Myocyte (in vitro differentiated cells): ENCODE measurements around the gene AGXT. TPM values are rescaled to one million over a fixed set of nuclear protein-coding genes. Genes with fewer than 3 reads are reported as not detected.

Source experiments
- DNase-seq: peaks from one replicate; pipeline ENCODE4 v3.0.0-alpha.2; 2012; ENCODE audit warnings: low read depth
- total RNA-seq: library from RNA; depleted of rRNA; stranded (reverse); fragments of >200 nt; gene quantifications from 2 replicates; pipeline ENCODE4 v1.2.3, GENCODE V29; 2014

The AGXT gene
- total RNA-seq, 1 donor from 2014 or later, result not detected

DNA sequence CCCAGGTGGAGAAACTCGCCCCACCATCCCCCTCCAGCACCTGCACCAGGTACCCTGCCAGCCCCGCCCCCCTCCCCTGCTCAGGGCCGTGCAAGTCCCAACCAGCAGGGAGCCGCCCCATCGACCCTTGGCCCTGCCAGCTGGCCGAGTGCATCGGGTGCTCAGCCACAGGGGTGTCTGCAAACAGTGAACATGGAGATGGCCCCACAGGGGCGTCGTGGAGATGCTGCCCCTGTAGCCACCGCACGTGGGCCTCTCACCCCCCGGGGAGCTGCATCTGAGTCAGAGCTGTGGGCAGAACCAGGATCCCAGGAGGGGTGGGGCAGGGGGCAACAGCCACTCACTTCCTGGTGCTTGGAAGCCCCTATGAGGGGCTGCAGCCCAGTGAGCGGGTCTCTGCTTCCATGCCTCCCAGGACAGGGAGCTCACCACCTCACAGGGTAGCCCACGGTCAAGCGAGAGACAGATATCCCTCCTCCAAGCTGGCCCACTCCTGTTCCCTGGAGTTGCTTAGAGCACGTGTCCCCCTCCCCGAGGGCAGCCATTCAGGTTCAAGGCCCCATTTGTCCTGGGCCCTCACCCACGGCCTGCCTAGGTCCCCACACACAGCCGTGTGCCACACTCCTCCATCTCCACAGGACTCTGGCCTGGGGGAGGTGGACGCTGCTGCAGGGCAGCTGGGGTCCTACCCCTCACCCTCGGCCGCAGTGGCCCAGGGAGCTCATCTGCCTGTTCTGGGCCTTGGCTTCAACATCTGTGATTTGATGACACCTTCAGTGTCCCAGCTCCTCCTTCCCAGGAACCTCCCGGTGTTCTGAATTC is 28.5 kb downstream of the AGXT start:
- DNase-seq, result no peak

DNA sequence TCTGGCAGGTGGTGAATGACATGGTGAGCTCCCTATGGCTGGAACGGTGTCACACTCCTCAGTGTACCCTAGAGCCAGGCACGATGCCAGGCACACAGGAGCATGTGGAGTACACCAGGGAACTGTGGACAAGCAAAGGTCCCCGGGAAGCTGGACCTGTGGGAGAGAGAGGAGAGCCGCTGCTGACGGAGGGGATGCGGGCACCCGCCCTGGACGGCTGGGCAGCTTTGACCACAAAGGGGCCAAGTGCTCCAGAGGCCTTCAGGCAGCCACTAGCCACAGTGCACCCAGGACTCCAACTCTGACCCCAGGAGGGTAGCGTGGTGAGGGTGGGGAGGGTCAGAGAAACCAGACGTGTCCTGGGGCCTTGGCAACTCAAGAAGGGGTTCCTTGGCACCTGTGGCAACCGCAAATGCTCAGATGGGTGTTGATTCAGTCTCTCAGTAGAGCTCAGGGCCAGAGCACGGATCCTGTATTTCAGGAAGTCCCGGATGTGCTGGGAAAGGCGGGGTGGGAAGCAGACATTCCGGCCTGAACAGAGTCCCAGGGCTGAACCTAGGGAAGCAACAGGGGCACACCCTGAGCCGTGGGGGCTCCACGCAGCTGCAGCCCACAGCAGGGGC is 29.6 kb downstream of the AGXT start:
- peak; percentile 59 for DNase-seq

DNA sequence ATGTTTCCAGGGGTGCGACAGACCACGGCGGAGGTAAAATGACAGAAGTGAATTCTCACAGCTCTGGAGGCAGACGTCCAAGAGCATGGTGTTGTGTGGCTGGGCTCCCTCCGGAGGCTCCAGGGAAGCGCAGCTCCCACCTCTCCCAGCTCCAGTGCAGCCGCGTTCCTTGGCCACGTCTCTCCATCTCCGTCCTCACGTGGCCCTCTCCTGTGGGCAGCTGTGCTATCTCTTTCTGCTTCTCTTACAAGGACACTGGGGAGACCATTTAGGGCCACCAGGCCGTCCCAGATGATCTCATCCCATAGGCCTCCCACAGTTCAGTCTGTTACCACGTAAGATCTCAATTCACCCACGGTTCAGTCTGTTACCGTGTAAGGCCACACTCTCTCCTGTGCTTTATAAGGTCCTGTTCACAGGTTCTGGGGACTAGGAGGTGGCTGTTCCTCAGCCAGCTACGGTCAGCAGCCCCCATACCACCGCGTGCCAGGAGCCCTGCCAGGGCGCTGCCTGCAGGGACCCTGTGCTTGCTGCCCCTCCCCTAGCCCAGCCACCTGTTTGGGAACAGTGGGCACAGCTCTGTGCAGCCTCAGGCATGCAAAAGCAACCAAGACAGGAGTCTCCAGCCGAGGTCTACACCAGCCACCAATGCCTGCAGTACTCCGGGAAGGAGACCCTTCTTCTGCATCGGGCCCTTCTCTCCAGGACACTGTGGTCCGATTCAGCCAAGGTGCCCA is 30.3 kb downstream of the AGXT start:
- peak; percentile 55 for DNase-seq

DNA sequence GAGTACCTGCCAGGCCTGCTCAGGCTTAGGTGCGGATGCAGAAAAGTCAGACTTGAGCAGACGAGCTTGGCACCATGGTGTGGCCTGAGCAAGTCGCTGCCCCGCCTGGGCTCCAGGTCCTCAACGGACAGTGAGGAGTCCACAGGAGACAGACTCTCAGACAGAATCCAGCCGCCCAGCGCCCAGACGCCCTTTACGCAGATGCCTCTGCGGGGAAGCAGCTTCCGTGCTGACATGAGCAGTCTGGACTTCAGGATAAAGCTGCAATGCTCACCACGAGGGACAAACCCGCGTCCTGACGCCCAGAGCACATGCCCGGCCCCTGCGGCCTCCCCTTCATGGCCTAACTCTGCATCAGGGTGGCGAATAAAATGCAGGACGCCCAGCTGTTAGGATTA is 30.8 kb downstream of the AGXT start:
- no peak for DNase-seq

DNA sequence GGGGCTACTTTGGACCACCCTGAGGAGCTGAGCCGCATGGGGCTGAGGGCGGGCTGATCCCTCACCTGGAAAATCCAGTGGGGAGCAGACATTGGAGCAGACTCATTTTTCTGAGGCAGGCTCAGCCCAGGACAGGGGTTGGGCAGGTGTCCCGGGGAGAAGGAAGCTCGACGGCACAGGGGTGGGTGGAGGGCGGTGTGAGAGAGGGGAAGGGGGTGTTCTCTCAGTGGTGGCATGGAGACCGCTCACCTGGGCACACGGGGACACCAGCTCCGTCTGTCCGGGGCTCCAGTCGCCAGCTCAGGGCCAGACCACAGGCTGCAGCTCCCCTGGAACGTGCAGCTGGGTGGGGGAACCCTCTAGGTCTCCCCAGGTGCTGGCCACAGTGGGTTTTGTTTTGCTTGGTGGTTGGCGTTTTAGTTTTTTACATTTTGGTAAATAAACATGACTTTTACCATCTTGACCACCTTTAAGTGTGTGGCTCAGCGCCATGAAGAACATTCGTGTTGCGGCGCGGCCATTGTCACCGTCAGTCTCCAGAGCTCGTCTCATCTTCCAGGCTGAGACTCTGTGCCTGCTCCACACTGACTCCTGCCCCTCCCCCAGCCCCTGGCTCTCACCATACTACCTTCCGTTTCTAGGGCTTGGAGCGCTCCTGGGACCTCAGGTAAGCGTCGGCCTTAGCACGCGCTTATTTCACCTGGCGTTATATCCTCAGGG is 31.7 kb downstream of the AGXT start:
- DNase-seq, result no peak

DNA sequence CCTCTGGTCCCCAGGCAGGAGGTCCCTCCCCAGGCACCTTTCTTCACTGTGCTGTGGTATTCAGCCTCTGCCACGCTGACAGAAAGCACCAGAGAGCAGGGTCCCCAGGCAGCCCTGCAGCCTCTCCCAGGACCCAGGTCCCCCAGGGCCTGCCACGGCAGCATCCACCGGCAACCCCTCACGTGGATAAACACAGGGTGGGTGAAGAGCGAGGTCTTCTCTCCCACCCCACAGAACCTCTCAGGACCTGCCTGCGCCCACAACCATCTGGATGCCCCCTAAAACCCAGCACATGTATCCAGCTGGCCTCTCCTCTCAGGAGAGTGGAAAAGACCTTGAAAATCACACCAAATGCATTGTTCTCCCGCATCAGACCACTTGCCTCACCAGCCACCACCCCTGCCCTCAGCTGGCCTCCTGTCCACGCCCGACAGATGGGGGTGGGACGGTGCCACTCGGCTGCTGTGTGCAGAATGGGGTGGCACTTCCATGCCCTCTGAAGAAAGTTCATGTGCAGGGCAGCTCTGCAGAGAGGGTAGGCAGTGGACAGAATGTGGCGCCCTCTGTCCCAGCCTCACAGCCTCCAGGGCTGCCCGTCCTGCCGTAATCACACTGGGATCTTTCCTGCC is 33.5 kb downstream of the AGXT start:
- DNase-seq, result no peak

DNA sequence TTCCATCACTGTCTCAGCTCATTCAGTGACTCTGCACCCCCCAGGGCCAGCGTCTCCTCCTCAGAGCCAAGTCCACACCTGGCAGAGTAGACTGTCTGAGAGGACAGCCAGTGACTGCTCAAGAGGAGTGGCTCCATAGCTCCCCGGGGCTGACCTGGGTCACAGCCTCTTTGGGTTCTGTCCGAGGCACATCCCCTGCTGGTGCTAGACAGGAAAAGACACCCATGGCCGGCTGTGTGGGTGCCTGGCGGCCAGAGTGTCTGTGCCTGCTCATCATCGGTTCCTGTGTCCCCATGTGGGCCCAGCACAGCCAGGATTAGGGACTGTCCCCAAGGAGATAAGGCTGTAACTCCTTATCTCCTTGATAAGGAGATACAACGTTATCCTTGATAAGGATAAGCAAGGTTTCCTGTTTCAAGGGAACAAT is 34.0 kb downstream of the AGXT start:
- DNase-seq, result no peak

DNA sequence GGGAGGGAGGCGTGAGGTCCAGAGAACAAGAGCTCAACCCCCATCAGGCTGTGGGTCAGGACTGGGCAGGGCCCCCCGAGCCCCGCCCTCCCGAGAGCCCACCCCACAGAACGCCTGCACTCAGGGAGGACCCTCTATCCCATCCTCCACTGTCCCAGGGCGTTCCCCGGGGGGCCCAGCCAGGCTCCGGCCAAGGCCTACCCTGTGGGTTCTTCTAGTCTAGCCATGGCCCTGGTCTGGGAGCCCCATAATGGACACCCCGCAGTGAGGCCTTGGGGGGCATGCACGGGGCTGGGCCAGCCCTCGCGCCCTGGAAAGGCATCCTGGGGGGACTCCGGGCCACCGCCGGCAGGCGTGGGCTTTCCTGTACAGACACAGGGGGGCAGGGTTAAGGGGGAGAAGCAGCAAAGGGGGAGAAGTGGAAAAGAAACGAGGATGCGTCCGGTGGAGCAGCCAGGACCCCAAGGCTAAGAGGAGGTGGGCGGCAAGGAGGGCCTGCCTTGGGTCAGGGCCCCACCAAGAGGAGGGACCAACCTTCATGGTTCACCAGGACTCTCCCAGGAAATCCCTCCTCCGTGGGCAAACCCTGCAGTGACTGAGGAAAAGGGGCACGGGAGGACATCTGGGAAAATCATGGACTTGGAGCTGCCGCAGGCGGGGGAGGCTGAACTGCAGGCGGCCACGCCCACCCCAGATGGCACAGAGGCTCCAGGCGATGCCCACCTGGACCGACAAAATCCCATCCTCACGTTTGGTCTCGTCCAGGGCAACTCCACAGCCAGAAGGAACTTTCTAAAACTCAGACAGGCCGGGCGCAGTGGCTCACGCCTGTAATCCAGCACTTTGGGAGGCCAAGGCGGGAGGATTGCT is 34.8 kb downstream of the AGXT start:
- DNase-seq, result no peak

DNA sequence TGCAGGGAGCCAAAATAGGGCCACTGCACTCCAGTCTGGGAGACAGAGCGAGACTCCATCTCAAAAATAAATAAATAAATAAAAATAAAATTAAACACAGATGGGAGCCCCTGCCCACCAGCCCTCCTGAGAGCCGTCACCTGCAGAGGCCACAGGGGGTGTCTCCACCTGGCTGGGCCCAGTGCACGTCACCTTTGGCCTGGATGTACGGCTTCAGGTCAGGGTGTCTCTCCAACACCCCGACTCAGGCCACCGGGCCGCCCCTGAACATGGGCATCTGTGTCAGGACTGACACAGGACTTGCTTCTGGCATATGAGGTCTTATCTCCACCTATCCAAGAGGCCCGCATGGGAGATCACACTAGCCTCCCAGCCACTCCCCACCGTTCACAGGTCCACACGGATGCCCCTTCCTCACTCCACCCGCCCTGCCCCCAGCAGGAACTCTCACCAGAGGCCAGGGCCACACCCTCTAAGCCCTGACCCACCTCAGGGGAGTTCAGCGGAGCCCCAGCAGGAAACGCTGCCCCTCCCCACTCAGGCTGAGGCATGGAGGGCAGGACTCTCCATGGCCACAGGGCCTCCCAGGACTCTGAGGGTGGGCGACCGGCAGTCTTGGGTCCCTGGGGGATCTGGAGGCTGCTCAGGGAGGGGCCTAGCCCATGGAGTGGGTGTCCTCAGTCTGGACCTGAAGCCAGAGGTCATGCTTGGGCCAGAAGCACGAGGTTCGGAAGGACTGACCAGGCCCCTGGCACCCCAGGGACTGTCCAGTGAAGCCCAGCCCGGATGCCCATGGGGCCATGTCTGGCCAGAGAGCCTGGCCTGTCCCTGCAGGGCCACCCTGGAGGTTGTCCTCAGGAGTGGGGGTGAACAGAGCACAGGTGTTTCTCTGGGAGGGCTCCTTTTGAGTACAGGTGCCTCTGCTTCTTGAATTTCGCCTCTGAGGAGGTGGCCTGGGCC is 35.9 kb downstream of the AGXT start:
- no peak for DNase-seq

DNA sequence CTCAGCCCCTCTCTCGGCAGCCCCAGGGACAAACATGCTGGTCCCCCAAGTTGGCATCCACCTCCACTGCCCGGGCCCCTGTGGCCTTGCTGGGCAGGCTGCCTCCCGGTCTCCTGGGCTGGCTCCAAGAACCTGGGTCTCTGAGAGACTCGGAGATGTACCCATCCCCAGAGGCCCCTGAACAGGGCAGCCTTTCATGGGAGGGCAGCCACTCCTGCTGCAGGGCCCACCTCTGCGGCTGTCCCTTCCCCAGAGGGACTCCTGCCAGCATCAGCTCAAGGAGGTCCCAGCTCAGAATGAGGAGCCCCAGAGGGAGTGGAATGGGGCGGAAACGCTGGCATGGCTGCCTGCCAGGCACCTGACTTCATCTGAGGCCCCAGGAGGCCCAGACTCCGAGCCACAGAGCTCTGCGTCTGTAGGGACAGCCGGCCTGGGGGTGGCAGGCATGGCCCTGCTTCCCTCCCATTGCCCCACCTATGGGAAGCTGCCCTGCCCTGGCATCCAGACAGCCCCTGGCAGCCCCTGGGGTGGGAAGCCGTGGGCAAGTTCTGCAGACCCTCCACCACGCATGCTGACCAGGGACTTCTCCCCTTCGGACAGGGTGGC is 36.7 kb downstream of the AGXT start:
- DNase-seq, result no peak

DNA sequence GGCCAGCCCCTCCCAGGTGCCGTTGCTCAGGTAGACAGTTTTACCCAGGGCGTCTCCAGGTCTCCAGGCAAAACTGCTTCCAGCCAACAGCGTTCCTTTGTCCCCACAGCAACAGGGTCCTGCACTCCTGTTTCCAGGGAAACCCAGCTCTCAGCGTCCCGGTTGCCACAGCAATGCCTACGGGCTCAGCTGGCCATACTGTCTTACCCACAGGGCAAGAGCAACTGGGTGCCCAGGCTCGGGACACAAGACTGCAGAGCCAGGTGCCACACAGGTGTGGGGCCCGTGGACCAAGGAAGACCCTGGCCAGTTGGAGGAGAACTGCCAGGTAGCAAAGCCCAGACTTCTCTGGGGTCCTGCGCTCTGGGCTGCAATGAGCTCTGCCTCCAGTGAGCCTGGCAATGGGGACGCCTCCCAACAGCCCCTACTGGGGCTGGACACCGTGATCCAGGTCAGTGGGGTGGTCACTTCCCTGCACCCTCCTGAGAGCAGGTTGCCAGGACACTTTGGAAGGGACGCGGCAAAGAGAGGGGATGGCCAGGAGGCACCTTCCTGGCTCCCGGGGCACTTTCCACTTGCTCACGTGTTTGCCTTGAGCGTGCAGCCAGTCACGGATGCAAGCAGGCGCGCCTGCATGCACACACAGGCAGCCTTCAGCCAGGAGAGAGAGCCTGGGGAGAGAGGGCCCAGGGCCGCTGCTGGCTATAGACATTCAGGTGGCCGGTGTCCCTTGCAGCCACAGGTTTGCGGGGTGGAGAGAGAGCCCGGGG is 37.7 kb downstream of the AGXT start, which contains the start of gene CROCC2:
Gene CROCC2 (plus strand): TSS at position 196 of the 770 bp plus-strand sequence. CDS start 178 bp downstream, at position 374.
- DNase-seq, result no peak

DNA sequence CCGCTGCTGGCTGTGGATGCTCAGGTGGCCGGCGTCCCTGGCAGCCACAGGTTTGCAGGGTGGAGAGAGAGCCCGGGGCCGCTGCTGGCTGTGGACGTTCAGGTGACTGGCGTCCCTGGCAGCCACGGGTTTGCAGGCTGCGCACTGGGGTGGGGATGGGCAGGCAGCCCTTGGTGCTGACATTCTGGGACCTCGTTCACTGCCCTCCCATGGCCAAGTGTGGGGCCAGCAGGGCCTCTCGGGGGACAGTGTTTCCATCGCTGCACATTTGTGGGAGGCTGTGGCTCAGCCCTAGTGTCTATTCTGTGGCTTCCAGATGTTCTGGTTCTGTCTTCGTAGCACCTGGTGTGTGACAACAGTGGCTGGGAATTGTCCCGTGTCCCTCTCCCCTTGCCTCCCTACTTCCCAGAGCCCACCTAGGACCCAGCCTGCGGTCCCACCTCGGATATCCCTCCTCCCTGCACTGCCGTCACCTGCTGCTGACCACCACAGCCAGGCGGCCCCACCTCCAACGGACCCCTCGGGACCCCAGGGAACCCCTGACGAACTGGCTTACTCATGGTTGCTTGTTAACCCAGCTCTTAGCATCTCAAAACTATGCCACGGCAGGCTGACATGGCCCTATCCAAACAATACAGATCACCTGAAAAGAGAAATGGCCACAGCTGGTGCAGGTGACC is 38.4 kb downstream of the AGXT start:
- no peak for DNase-seq

DNA sequence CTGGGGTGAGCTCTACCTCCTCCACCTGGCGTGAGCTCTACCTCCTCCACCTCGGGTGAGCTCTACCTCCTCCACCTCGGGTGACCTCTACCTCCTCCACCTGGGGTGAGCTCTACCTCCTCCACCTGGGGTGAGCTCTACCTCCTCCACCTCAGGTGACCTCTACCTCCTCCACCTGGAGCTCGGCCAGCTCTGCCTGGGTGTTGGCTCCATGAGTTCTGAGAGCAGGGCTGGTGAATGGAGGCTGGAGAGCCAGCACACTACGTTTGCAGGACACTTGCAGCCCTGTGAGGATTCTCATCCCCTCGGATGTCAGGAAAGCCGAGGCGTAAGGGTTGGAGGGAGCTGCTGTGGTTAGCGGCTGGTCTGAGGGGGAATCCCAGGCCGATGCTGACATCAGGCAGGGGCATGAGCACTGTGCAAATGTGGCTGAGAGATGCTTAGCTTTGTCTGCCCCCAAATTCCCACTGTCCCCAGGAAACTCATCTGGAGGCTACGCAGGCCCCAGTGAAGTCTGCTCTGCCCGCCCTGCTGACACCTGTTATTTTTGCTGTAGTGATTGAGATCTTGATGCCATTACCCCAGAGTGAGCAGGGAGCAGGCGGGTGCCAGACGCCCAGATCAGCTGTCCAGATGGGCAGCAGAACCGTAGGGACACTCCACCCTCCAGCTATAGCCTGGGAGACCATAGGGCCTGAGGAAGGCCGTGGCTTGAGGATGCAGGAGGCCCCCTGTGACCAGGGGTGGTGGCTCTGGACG is 40.8 kb downstream of the AGXT start:
- peak; percentile 59 for DNase-seq

DNA sequence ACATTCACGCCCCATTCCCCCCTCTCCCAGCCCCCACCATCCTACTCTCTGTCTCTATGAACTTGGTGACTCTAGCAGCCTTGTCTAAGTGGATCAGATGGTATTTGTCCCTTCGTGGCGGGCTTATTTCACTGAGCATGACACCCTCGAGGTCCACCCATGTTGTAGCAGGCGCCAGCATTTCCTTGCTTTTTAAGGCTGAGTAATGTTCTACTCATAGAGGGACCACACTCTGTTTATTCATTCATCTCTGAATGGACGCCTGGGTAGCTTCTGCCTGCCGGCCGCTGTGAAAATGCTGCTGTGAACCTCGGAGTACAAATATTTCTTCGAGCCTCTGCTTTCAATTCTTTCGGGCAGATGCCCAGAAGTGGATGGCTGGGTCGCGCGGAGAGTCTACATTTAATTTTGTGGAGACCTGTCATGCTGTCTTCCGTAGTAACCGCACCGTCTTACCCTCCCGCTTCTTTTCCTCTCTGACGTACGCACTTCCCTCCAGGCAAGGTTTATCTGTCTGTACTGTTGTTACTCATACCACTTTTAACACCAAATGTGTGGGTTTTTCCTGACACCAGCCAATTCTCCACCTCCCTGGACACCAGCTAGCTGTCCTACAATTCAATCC is 43.1 kb downstream of the AGXT start:
- no peak for DNase-seq
